ENCODE results near the gene DARS1.

The DARS1 gene

DNA sequence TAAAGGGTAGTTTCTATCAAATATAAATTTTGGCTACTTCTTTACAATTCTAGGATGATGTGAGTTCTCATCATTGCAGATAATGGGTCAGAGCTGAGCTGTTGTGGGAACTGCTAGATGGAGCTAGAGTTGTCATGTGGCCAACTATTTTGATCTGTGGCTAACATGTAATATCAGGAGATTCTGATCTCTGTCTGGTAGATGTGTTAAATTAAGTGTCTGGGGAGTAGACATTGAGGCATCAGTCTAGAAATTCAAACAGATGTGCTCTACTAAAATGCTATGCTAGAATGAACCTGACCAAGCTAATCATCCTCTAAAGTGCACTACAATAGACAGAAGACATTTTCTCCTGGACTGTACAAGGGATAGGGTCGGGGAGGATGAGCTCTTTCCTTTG, 30.3 kb upstream of the DARS1 start:
- DNase-seq (ENCODE audit: low read depth), result no peak

GRCh38 chr2:136014411-136014810, 29.0 kb upstream of the DARS1 start:
- DNase-seq (ENCODE audit: low read depth), result no peak

GRCh38 chr2:136013955-136014354, 28.5 kb upstream of the DARS1 start:
- no peak for DNase-seq (ENCODE audit: low read depth)

DNA sequence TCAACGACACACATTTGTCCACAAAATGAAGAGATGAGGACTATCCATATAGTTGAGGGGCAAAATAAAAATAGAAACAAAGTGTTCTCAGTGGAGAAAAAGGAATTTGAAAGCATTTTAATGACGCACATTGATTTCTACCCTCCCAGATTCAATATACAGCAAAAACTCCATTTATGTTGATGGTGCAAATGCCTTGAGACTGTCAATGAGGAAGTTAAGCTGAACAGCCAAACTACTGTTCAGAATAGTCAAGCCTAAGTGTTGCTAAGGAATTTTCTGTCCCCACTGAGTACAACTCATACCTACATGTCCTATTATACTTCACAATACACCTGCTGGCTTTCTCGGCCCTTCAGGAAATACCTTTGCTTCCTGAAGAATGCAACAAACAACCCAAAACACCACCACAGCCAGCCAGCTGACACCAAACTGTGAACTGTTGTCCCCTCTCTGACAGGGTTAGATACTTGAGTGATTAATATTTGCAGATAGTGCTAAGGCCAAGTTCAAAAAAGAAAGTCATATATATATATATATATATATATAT, 27.8 kb upstream of the DARS1 start:
- DNase-seq (ENCODE audit: low read depth), result no peak

DNA sequence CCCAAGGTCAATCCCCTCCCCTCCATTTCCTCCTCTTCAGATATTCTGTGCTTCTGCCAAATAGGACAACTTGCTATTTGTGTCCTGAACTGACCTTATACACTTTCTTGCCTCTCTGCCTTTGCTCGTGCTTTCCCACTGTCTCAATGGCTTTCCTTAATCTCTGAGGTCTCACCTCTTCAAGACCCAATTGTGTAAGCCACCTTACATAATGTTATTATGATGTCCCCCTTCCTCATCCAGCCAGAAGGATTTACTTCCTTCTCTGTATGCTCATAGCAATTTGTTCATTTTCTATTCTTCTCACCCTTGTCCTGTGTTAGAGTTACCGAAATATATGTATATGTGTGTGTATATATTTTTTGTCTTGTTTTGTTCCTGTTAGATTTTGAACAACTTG, 26.9 kb upstream of the DARS1 start:
- no peak for DNase-seq (ENCODE audit: low read depth)

GRCh38 chr2:136010126-136010525, 24.7 kb upstream of the DARS1 start:
- DNase-seq (ENCODE audit: low read depth), result no peak

DNA sequence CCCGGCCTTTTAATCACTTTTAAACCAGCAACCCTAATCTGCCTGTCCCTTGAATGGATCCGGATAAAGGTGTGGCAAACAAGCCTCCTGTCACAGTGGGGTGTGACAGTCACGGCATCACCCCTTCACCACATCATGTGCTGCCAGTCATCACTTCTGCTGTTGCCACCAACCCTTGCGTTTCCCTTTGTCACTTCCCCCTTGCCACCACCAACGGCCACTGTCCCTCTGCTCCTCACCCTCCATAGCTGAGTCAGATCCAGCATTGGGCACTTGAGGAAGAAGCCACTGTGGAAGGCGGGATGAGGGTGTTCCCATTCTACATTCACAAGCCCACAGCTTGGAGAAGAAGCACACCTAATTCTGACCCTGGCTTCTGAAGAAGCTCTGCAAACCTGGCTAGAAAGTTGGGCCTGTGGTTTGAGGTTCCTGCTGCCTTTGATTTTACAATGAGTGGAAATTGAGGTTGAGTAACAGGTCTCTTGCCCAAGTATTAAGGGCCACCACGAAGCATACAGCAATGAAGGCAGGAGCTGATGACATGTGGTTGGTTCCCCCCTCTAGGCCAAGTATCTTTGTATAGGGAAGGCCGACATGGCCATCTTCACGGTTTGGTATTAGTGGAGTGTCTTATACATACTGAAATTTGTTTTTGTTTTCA, 22.9 kb upstream of the DARS1 start:
- no peak for DNase-seq (ENCODE audit: low read depth)

GRCh38 chr2:136006658-136007057, 21.2 kb upstream of the DARS1 start:
- DNase-seq (ENCODE audit: low read depth), result no peak

DNA sequence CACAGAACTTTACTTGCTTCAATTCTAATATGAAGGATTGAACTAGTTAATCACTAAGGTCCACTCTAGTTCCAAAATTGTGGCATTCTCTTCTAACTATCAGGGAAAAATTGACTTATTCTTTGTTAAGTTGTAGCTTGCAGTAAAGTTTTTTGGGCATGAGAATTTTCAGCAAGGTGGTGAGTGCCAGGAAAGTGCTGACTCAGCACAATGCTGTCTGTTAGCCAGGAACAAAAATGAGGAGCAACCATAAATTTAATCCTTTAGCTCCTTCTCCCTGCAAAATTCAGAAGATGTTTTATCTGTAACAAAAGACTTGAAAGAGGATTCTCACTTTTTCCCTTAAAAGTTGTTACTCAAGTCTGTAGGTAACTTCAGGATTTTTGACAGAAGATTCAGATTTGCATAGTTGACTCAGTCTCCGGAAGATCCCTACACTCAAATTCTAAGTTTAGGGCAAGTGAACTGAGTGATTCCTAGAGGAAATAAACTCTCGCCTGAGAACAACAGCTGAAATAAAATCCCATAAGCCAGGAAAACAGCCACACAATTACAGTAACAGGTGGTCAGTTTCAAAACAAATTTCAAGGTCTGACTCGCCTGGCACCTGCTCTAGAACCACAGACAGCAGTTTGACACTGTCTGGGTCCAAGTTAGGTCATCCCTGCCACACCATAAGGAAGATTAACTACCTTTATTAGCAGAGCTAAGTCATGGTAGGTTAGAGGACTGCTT, 20.2 kb upstream of the DARS1 start:
- no peak for DNase-seq (ENCODE audit: low read depth)

GRCh38 chr2:136004965-136005364, 19.5 kb upstream of the DARS1 start:
- DNase-seq (ENCODE audit: low read depth), result no peak

DNA sequence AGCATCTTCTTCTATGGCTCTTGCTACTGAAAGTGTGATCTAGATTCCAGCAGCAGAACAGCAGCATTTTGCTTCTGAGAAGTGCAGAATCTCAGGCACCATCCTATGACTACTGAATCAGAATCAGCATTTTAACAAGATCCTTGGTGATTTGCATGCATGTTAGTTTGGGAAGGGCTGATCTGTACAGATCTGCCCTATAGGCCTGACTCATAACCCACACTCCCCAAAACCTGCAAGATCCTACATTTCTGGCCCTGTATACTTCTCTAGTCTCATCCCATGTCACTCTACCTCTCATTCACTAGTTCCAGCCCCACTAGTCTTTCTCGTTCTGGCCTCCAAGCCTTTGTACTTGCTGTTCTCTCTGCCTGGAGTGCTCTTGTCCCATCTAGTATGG, 15.7 kb upstream of the DARS1 start:
- no peak for DNase-seq (ENCODE audit: low read depth)

DNA sequence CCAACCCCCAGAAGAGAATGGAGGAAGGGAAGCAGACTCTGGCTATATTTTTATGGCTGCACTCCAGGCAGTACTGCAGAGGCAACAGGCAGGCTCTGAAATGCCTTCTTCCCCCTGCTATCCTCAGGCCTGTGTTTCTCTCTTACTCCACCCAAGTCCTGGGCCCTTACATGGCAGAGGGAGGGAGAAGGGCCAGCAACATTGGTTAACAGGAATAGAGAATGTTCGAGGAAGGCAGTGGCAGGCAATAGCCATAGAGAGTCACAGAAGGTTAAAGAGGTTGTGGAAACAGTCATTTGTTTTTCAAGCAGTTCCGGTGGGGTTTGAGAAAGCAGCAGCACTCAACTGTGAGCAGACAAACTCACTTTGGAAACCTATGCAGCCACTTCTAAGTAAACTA, 15.1 kb upstream of the DARS1 start:
- no peak for DNase-seq (ENCODE audit: low read depth)

DNA sequence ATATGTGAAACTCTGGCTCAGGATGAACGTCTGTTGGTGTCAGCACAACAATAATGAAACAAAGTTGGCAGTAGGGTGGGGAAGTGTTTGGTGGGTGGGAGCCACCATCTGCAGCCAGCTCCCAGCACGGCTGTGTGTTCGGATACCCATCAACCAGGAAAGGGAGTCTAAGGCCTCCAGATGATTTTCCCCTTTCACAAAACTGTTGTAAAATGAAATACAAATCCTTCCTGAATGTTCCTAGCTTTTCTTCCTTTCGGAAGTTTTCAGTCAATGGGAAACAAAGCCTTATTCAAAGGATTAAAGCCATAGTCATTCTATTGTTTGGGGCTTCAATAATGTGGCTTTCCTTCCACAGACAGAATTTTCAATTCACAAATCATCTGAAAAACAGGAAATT, 14.5 kb upstream of the DARS1 start:
- DNase-seq (ENCODE audit: low read depth), result no peak

GRCh38 chr2:135998879-135999278, 13.5 kb upstream of the DARS1 start:
- no peak for DNase-seq (ENCODE audit: low read depth)

- DNase-seq (ENCODE audit: low read depth), result no peak
Measured at GRCh38 chr2:135997380-135997779, 12.0 kb upstream of the DARS1 start.

DNA sequence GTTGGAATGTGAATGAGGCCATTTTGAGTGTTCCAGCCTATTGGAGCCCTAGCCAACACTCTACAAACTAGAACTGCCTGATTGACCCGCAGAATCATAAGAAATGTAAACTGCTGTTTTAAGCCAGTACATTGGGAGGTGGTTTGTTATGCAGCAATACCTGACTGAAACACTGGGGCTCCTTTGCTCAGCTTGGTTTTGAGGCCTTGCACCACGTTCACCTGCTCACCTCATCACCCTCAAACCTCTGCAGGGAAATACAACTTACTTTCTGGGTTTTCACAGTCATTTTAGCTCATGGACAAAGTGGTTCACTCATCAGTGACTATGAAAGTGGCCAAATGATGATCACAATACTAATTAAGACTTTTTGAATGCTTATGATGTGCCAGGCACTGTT, 10.9 kb upstream of the DARS1 start:
- no peak for DNase-seq (ENCODE audit: low read depth)

GRCh38 chr2:135994281-135994680, 8.9 kb upstream of the DARS1 start:
- DNase-seq (ENCODE audit: low read depth), result no peak

- DNase-seq (ENCODE audit: low read depth), result no peak
Measured at GRCh38 chr2:135993421-135993820, 8.0 kb upstream of the DARS1 start.

DNA sequence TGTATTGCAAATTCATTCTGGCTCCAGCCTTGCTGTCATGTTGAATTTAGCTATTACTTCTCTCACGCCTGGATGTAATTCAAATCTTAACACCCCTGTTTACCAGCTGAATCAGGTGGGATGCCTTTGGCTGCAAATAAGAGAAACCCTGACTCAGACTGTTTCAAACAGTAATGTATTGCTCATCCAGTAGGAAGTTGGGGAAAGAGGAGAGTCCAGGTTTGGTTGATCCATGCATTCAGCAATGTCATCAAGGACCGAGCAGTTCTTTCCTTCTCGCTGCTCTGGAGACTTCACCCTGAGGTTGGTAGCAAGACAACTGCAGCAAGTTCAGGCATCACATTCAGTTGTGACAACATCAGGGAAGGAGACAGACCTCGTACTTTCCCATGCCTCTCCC, 6.4 kb upstream of the DARS1 start:
- no peak for DNase-seq (ENCODE audit: low read depth)

GRCh38 chr2:135987441-135987840, 2.0 kb upstream of the DARS1 start:
- DNase-seq (ENCODE audit: low read depth), result no peak

DNA sequence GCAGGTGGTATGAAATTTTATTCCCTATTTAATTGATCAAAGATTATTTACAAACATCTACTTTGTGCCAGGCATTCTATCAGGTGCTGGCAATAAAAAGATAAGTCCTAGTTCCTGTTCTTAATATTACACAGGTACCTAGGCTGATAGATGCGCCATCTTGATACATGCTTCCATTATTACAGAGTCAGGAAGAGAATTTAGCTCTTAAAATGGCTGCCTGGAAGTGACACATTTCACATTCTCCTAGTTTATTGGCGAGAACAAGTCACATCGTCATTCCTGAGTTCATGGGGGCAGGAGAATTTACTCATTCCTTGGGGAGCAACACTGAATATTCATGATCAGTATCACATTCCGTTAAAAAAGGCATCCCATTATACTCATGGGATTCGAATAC, 1.1 kb upstream of the DARS1 start:
- no peak for DNase-seq (ENCODE audit: low read depth)

GRCh38 chr2:135985826-135986393, 484 bp upstream of the DARS1 start:
- peak; percentile 14 for DNase-seq (ENCODE audit: low read depth)

Data from stromal cell of bone marrow (primary cell).